SW480 (cell line): ENCODE measurements around the gene NGLY1.

Experiments
- DNase-seq: peaks from one replicate; pipeline ENCODE4 v3.0.0-alpha.2; 2016; ENCODE audit warnings: low spot score

Gene NGLY1

GRCh38 chr3:25782938-25783660 lies at the start of gene NGLY1:
NGLY1 (minus strand) TSS chr3:25783443; CDS start chr3:25783390, 53 bp downstream.
- peak; percentile 73 for DNase-seq

GRCh38 chr3:25831578-25831977 lies 48.3 kb upstream of the NGLY1 start:
- peak; percentile 23 for DNase-seq

DNA sequence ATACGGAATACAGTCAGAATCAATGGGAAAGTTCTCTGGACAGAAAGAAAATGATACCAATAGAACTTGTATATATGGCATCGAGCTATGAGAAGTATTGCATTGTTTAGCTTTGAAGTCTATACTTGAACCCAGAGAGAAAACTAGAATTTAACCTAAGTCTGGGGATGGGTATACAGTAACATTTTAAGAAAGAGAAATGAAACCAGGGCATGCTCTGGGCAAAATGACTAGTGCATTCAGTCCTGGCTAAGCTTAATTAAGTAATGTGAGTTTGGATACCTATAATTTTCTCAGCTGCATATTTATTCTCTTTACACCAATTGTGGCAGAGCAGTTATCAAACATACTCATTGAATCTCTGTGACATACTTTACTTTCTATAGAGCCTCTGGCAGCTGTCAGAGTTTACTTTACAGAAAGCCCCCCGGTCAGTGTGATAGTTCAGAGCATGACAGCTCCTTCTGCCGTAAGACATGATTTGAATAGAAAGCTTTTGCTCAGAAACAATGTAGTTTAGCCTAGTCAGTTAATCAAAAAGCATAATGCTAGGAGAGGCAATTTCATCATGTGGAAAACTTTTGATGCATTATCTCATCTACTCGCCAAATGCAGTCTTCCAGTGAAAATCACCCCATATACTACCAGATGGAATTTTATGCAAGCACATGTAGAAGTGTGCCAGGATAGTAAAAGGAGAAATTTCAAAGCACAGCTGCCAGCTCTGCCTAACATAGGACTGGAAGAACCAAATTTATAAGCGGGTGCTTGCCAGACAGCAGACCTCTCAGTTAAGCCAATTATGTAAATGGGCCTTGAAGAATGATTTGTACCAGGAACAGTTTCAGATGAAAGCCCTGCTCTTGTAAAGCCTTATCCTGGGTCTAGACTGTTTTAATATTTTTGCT lies 47.4 kb upstream of the NGLY1 start:
- DNase-seq, result no peak

GRCh38 chr3:25826510-25826909 lies 43.3 kb upstream of the NGLY1 start:
- no peak for DNase-seq

DNA sequence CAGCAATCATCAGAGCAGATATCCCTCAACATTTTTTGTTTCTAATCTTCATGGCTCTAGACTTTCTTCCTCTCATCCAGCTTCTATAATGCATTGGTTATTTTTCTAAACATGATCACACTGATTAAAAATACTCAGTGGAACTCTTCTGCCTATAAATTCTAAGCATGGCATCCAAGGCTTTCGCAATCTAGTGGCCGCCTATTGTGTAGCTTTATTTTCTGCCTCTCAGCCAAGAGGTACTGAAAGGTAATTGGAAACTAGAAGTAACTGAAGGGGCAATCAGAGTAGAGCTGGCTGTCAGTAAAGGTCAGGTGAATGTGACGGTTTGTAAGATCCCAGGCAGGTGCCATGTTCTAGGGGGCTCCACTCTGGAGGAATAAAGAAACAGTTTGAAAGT lies 40.1 kb upstream of the NGLY1 start:
- DNase-seq, result no peak

GRCh38 chr3:25821746-25822573 lies 38.7 kb upstream of the NGLY1 start:
- no peak for DNase-seq

DNA sequence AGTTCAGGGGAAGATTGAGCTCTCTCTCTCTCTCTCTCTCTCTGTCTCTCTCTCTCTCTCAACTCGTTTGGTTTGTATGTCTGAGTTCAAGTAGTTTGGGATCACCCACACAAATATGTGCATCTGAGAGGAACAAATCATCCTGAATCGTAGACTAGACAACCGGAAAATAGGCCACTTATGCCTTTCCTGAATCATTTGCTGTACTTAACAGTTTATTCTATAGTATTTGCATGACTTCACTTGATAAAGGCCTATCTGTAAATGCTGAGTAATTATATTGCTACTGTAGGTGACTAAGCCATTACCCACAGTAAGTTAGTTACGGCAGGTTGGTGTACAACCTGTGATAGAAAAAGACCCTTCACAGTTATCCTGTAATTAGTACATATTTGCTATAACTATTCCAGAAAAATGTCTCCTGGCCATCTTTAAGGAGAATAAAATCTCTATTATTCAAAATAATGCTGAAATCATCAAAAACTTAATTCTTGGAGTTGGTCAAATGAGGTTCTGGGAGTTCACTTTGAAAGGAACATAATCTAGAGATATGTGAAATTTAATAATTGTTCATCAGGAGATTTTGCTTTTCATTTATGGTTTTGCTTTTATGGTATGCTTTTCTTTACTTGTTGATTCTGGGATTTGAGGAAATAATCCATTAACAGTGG lies 37.7 kb upstream of the NGLY1 start:
- no peak for DNase-seq

GRCh38 chr3:25820366-25820765 lies 37.1 kb upstream of the NGLY1 start:
- DNase-seq, result no peak

- DNase-seq, result no peak
Observed at GRCh38 chr3:25818335-25818734, 35.1 kb upstream of the NGLY1 start.

DNA sequence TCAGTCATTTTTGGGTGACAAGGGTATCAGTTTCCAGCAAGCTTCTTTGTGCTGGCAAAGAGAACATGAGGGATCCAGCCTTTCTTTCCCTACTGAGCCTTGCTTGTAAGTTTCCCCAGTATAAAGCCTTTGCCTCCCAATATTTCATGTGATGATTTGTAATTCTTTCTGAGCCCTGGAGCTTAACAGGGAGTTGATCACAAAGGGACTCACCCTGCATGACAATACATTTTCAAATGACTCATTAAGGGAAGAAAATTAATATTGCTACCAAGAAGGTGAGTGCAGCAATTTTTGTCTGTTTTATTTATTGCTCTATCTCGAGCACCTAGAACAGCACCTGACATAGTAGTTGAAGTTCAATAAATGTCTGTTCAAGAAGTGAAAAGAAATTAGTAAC lies 34.4 kb upstream of the NGLY1 start:
- DNase-seq, result no peak

GRCh38 chr3:25817107-25817506 lies 33.9 kb upstream of the NGLY1 start:
- no peak for DNase-seq

GRCh38 chr3:25812644-25813043 lies 29.4 kb upstream of the NGLY1 start:
- DNase-seq, result no peak

GRCh38 chr3:25804676-25805075 lies 21.4 kb upstream of the NGLY1 start:
- no peak for DNase-seq

DNA sequence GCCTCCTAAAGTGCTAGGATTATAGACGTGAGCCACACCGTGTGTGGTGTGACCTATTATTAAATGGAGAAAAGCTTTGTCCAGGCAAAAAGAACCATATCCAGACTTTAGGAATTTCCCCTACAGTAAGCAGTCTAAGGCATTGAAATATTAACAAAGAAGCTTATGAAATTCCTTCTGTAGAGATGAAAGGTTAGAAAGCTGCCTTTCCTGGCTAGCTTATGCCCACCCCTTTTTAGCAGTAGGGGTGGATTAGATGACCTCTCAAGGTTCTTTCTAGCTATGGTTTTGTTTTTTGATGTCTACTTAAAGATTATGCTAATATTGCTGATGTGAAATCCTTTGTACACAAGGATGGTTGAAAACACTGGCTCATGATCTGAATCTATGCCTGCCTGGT lies 20.6 kb upstream of the NGLY1 start:
- DNase-seq, result no peak

DNA sequence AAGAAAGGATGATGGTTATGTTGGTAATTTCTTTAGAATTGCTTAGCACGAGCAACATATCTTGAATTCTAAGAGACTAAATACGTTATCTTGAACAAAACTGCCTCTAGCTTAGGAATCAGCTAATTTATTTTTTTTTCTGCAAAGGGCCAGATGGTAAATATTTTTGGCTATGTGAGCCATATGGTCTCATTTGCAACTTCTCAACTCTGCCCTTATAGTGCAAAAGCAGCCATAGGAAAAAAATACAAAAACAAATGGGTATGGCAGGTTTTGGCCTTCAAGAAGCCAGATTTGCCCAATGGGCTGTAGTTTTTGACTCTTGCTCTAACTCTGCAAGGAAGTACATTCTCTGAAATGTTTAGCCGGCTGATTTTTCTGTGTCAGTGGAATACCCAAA lies 18.5 kb upstream of the NGLY1 start:
- no peak for DNase-seq

DNA sequence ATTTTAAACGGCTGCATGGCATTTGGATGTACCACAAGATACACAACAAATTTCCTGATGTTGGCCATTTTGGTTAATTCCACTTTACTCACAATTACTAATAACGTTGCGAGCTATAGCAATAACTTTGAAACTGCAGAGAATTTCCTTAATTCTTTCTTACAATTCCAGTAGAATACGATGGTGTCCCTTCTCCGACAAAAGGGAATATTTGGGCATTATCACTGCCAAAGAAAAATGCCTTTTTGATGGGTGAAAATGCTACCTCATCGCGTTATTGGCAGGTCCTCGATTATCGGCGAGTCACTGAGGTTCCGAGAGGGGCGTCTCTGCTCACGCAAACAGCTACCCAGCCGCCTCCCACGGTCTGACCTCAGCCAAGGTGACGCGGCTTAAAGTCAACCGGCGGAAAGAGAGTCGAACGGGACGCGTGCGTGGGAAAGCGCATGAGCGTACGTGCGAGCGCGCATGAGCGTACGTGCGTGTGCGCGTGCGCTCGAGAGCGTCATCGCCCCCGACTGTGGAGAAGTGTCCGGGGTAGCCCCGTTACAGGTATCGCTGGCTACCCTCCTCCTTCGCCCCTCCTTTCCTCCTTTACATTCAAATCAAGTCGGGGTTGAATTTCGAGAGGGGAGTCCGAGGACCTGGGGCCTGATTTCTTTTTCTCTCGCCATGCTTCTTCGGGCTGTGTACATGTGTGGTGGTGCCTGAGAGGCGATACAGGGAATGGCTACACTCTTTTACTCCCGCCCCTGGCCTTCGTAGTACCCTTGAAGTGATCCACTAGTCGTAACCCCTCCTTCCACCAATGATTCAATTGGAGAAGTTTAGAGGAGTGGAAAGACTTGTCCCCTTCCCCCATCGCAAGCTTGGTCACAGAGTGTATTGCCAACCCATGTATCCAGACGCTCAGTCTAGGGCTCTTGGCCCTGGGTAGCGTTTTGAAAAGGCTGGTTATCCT lies 6.6 kb upstream of the NGLY1 start, which contains the start of gene OXSM:
Gene OXSM, plus strand, starts transcription at position 495 of the 961 bp plus-strand sequence. CDS start 931 bp downstream, outside the sequence.
- peak; percentile 87 for DNase-seq

GRCh38 chr3:25789209-25789595 lies 6.0 kb upstream of the NGLY1 start:
- DNase-seq, result no peak

DNA sequence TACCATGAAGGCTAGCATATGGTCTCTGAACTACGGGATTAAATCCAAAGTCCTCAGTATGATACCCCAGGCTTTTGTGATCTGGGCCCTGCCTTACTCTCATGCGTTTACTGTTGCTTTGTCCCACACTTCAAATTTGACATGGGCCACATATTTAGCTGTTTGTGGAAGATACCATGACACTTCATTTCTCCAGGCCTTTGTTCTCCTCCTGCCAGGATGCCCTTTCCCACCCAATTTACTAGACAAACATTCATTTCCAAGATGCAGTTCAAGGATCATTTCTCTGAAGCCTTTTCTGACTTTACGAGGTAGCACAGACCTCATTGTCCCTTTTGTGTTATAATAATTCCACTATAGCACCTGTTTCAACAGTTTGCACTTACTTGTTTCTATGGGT lies 4.4 kb upstream of the NGLY1 start:
- no peak for DNase-seq

DNA sequence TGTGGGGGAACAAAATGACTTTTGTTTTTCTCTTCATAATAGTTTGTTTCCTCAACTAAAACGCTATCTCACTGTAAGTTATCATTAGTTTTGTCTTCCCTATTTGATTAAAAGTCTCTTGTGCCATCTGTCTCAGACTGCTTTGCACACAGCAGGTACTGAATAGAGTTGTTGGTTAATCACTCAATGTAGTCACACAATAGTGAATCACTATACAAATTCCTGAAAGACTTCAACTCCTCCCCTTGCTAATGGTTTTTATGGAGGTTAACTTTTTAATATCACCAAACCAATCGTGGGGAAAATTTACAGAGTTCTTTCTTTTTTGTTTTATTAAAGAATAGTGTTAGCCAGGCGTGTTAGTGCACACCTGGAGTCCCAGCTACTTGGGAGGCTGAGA lies 2.6 kb upstream of the NGLY1 start:
- DNase-seq, result no peak

GRCh38 chr3:25784971-25785370 lies 1.7 kb upstream of the NGLY1 start:
- DNase-seq, result no peak
